ENCODE measurements around the gene ALDOA. TPM values are rescaled to one million over a fixed set of nuclear protein-coding genes. Genes with fewer than 3 reads are reported as not detected.

ALDOA gene
- total and polyA plus RNA-seq, 10 of the 15 experiments (the other 5 are each of a cell fraction or from before 2014, with no cell fraction given) = 218 to 2,339 (median 1,095) TPM

DNA sequence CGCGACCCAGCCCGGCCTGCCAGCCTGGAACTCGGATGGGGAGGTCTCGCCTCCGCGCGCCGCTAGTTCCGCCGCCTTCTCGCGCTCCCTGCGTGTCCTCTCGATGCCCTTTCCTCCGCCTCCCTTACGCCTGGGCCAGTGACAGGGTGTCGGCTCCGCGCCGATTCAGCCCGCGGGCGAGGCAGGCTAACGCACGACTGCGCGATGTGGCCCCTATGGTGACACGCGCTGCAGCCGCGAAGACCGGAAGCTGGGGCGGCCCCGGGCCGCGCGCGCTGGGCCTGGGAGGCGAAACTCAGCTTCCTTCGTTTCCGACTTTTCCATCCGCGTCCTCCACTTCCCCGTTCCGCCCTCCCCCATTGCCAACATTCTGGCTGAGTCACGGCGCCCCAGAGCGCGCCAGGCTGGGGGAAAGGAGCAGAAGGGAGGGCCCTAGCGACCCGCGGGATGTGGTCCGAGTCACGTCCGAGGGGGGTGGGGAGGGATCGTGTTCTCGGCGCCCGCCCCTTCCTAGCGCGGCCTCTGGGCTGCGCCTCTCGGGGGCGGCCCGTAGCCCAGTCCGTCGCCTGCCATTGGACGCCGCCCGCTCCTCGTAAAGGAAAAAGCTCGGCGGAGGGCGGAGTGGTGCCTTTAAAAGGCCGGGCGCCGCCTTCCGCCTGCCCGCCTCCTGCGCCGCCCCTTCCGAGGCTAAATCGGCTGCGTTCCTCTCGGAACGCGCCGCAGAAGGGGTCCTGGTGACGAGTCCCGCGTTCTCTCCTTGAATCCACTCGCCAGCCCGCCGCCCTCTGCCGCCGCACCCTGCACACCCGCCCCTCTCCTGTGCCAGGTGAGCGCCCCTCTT, at the start of gene ALDOA (continued):
- TF ChIP-seq, protein P1, sequence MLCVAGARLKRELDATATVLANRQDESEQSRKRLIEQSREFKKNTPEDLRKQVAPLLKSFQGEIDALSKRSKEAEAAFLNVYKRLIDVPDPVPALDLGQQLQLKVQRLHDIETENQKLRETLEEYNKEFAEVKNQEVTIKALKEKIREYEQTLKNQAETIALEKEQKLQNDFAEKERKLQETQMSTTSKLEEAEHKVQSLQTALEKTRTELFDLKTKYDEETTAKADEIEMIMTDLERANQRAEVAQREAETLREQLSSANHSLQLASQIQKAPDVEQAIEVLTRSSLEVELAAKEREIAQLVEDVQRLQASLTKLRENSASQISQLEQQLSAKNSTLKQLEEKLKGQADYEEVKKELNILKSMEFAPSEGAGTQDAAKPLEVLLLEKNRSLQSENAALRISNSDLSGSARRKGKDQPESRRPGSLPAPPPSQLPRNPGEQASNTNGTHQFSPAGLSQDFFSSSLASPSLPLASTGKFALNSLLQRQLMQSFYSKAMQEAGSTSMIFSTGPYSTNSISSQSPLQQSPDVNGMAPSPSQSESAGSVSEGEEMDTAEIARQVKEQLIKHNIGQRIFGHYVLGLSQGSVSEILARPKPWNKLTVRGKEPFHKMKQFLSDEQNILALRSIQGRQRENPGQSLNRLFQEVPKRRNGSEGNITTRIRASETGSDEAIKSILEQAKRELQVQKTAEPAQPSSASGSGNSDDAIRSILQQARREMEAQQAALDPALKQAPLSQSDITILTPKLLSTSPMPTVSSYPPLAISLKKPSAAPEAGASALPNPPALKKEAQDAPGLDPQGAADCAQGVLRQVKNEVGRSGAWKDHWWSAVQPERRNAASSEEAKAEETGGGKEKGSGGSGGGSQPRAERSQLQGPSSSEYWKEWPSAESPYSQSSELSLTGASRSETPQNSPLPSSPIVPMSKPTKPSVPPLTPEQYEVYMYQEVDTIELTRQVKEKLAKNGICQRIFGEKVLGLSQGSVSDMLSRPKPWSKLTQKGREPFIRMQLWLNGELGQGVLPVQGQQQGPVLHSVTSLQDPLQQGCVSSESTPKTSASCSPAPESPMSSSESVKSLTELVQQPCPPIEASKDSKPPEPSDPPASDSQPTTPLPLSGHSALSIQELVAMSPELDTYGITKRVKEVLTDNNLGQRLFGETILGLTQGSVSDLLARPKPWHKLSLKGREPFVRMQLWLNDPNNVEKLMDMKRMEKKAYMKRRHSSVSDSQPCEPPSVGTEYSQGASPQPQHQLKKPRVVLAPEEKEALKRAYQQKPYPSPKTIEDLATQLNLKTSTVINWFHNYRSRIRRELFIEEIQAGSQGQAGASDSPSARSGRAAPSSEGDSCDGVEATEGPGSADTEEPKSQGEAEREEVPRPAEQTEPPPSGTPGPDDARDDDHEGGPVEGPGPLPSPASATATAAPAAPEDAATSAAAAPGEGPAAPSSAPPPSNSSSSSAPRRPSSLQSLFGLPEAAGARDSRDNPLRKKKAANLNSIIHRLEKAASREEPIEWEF (IDR thresholded peaks at IDR 0.05; ENCODE audit: insufficient replicate concordance, low read depth, low read length) = no peak
- TF ChIP-seq ZNF274 (IDR thresholded peaks at IDR 0.05; ENCODE audit: insufficient read depth, insufficient read length) (no peak), SP1 (IDR thresholded peaks at IDR 0.05; ENCODE audit: low read depth, low read length) (peak; percentile 63), POU2F2 (IDR thresholded peaks at IDR 0.05; ENCODE audit: borderline replicate concordance, low read depth, low read length) (peak; percentile 74; the same call in 2 of the 3 replicates), GATAD2B (conservative IDR thresholded peaks at IDR 0.05; ENCODE audit: low read depth) (peak; percentile 94), CREB1 (IDR thresholded peaks at IDR 0.05; ENCODE audit: low read depth) (peak; percentile 67), MYC (IDR thresholded peaks at IDR 0.05; ENCODE audit: insufficient read depth, insufficient read length, insufficient replicate concordance, low read length, severe bottlenecking) (peak; percentile 82), GABPA (IDR thresholded peaks at IDR 0.05; ENCODE audit: low read depth) (no peak), MEF2B (IDR thresholded peaks at IDR 0.05; ENCODE audit: partially characterized antibody, poor library complexity, severe bottlenecking) (peak; percentile 30), RB1 (IDR thresholded peaks at IDR 0.05; ENCODE audit: borderline replicate concordance) (peak; percentile 95), BRCA1 (IDR thresholded peaks at IDR 0.05; ENCODE audit: low read depth, low read length) (peak; percentile 38; the same call in 1 of the 2 replicates), EP300 (IDR thresholded peaks at IDR 0.05; ENCODE audit: borderline replicate concordance in 1 of 2, control insufficient read depth in 1 of 2, low read depth in 2 of 2, low read length in 2 of 2) (peak in 1 of 2 experiments; percentile 51; a peak in 2 of 4 replicates), CREM (IDR thresholded peaks at IDR 0.05; ENCODE audit: low read depth) (peak; percentile 57), NFXL1 (IDR thresholded peaks at IDR 0.05; ENCODE audit: borderline replicate concordance) (no peak), EZH2 (IDR thresholded peaks at IDR 0.05; ENCODE audit: borderline replicate concordance, control insufficient read depth, low read depth, low read length) (no peak), EGR1 (IDR thresholded peaks at IDR 0.05; ENCODE audit: borderline replicate concordance in 1 of 2, low read depth in 2 of 2, low read length in 2 of 2) (0 out of 3 replicates have a peak, but pooled peaks of 1 of the 2 experiments have one; percentile 37)
- TF ChIP-seq, protein P2, sequence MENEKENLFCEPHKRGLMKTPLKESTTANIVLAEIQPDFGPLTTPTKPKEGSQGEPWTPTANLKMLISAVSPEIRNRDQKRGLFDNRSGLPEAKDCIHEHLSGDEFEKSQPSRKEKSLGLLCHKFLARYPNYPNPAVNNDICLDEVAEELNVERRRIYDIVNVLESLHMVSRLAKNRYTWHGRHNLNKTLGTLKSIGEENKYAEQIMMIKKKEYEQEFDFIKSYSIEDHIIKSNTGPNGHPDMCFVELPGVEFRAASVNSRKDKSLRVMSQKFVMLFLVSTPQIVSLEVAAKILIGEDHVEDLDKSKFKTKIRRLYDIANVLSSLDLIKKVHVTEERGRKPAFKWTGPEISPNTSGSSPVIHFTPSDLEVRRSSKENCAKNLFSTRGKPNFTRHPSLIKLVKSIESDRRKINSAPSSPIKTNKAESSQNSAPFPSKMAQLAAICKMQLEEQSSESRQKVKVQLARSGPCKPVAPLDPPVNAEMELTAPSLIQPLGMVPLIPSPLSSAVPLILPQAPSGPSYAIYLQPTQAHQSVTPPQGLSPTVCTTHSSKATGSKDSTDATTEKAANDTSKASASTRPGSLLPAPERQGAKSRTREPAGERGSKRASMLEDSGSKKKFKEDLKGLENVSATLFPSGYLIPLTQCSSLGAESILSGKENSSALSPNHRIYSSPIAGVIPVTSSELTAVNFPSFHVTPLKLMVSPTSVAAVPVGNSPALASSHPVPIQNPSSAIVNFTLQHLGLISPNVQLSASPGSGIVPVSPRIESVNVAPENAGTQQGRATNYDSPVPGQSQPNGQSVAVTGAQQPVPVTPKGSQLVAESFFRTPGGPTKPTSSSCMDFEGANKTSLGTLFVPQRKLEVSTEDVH (IDR thresholded peaks at IDR 0.05; ENCODE audit: low read depth, partially characterized antibody) = peak; percentile 68

Measured in GM12878 (cell line).